ENCODE data around the gene USP34. TPM values are rescaled to one million over a fixed set of nuclear protein-coding genes. Genes with fewer than 3 reads are reported as not detected.

Gene USP34
- total RNA-seq, 5 donors from 2014 or later (not counting 1 experiment from before 2014, with no cell fraction given): 118 to 193 (median 132) TPM

- H3K9me3 Mint-ChIP-seq: no peaks in the 10 kb centered on the region
- H3K27me3 Mint-ChIP-seq: no peaks in the 10 kb centered on the region
Observed at GRCh38 chr2:61229936-61230335, 241.0 kb downstream of the USP34 start.

DNA sequence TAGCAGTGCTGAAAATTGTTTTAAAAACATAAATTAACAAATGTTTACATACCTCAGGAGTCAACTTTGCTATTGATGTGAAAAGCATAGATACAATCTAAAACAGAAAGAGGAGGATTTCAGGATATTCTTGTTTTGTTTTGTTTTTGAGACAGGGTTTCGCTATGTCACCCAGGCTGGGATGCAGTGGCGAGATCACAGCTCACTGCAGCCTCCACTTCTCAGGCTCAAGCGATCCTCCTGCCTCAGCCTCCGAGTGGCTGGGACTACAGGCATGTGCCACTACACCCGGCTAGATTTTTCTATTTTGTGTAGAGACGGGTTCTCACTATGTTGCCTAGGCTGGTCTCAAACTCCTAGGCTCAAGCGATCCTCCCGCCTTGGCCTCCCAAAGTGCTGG lies 248.3 kb downstream of the USP34 start:
- ATAC-seq (replicated peaks in 1 of 4): no peak
- H3K27ac Mint-ChIP-seq: no peak overlapping the region
- POLR2A ChIA-PET: no interaction called here

More at GRCh38 chr2:61229936-61230335, 241.0 kb downstream of the USP34 start:
- no peak overlapping the region for H3K27ac Mint-ChIP-seq
- H3K9me3 ChIP-seq: no peaks in the 10 kb centered on the region
- no peaks in the 10 kb centered on the region for H3K27me3 ChIP-seq (replicated peaks in 1 of 2; ENCODE audit: control insufficient read depth in 2 of 2, extremely low read depth in 1 of 2, insufficient read depth in 2 of 2, low read length in 1 of 2)
- peaks cover 54% of the 10 kb centered on the region for H3K36me3 Mint-ChIP-seq
- DNase-seq (no peak), ATAC-seq (replicated peaks in 1 of 4) (no peak)
- H3K4me1 Mint-ChIP-seq: no peaks in the 10 kb centered on the region
- no peak overlapping the region for H3K27ac ChIP-seq (ENCODE audit: low read length)
- H3K4me3 Mint-ChIP-seq: no peak overlapping the region
- H3K4me3 ChIP-seq (ENCODE audit: control insufficient read depth in 1 of 2, extremely low read depth in 1 of 2, low read length in 1 of 2): no peak overlapping the region
- ChIA-PET POLR2A (no interaction called here), CTCF (no interaction called here)
- H3K4me1 ChIP-seq (ENCODE audit: control insufficient read depth in 1 of 2, extremely low read depth in 1 of 2, insufficient read depth in 2 of 2, low read length in 2 of 2): no peaks in the 10 kb centered on the region
- peaks cover 26 to 64% of the 10 kb centered on the region in 2 donors for H3K36me3 ChIP-seq (ENCODE audit: control insufficient read depth in 2 of 2, extremely low read depth in 1 of 2, insufficient read depth in 1 of 2, low read length in 1 of 2)
- WGBS (ENCODE audit: insufficient coverage): no CpG with 5 or more reads among the region's 2 CpGs

GRCh38 chr2:61221819-61222218 lies 249.1 kb downstream of the USP34 start:
- no peaks in the 10 kb centered on the region for H3K9me3 Mint-ChIP-seq
- DNase-seq (no peak), ATAC-seq (replicated peaks in 1 of 4) (no peak)
- ChIA-PET POLR2A (interaction anchor here in 1 of 2 donors (0.5 kb wide), 1 partner anchor 407 kb away, joined by 5 read pairs; no protein-coding TSS in a partner anchor), CTCF (interaction anchor here in 1 of 2 donors (0.5 kb wide), 1 partner anchor 180 kb away, joined by 3 read pairs; no protein-coding TSS in a partner anchor)
- no peak overlapping the region for H3K27ac Mint-ChIP-seq
- H3K4me3 Mint-ChIP-seq: no peak overlapping the region
- no peaks in the 10 kb centered on the region for H3K9me3 ChIP-seq
- peaks cover 0 to 66% of the 10 kb centered on the region in 2 donors for H3K36me3 ChIP-seq (ENCODE audit: control insufficient read depth in 2 of 2, extremely low read depth in 1 of 2, insufficient read depth in 1 of 2, low read length in 1 of 2)
- no peak overlapping the region for H3K4me3 ChIP-seq (ENCODE audit: control insufficient read depth in 1 of 2, extremely low read depth in 1 of 2, low read length in 1 of 2)
- no peaks in the 10 kb centered on the region for H3K27me3 ChIP-seq (replicated peaks in 1 of 2; ENCODE audit: control insufficient read depth in 2 of 2, extremely low read depth in 1 of 2, insufficient read depth in 2 of 2, low read length in 1 of 2)
- peaks cover 45% of the 10 kb centered on the region for H3K36me3 Mint-ChIP-seq
- no peaks in the 10 kb centered on the region for H3K4me1 Mint-ChIP-seq
- H3K27me3 Mint-ChIP-seq: no peaks in the 10 kb centered on the region
- H3K4me1 ChIP-seq (ENCODE audit: control insufficient read depth in 1 of 2, extremely low read depth in 1 of 2, insufficient read depth in 2 of 2, low read length in 2 of 2): no peaks in the 10 kb centered on the region
- no peak overlapping the region for H3K27ac ChIP-seq (ENCODE audit: low read length)
- WGBS (ENCODE audit: insufficient coverage): no CpG with 5 or more reads among the region's 5 CpGs

More for the DNA sequence above, 248.3 kb downstream of the USP34 start:
- H3K9me3 Mint-ChIP-seq: no peaks in the 10 kb centered on the region
- peaks cover 5 to 72% of the 10 kb centered on the region in 2 donors for H3K36me3 ChIP-seq (ENCODE audit: control insufficient read depth in 2 of 2, extremely low read depth in 1 of 2, insufficient read depth in 1 of 2, low read length in 1 of 2)
- no peak overlapping the region for H3K27ac ChIP-seq (ENCODE audit: low read length)
- H3K4me3 Mint-ChIP-seq: no peak overlapping the region
- H3K27me3 ChIP-seq (replicated peaks in 1 of 2; ENCODE audit: control insufficient read depth in 2 of 2, extremely low read depth in 1 of 2, insufficient read depth in 2 of 2, low read length in 1 of 2): no peaks in the 10 kb centered on the region
- H3K9me3 ChIP-seq: no peaks in the 10 kb centered on the region
- H3K4me3 ChIP-seq (ENCODE audit: control insufficient read depth in 1 of 2, extremely low read depth in 1 of 2, low read length in 1 of 2): no peak overlapping the region
- H3K27me3 Mint-ChIP-seq: no peaks in the 10 kb centered on the region
- 98% methylated on average over 8 of the region's 8 CpGs for WGBS (ENCODE audit: insufficient coverage)
- H3K4me1 Mint-ChIP-seq: no peaks in the 10 kb centered on the region
- no peaks in the 10 kb centered on the region for H3K4me1 ChIP-seq (ENCODE audit: control insufficient read depth in 1 of 2, extremely low read depth in 1 of 2, insufficient read depth in 2 of 2, low read length in 2 of 2)
- CTCF ChIA-PET: interaction anchor here in 1 of 2 donors (0.5 kb wide), 1 partner anchor 179 kb away, joined by 3 read pairs; no protein-coding TSS in a partner anchor
- DNase-seq: no peak
- peaks cover 48% of the 10 kb centered on the region for H3K36me3 Mint-ChIP-seq

DNA sequence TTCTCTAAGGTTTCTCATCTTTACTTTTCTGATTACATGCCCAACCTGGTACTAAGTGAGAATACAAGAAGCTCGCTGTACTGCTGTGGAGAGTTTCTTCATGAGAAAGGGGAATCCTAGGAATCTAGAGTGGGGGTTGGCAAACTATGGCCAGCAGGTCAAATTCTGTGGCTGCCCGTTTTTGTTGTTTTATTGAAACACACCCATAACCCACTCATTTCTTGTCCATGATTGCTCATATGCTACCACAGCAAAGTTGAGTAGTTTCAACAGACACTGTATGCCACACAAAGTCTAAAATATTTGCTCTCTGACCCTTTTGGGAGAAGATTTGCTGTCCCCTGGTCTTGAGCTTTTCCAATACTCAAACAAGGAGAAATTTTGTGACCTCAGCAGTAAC lies 250.1 kb downstream of the USP34 start:
- Histone ChIP-seq H3K36me3 (ENCODE audit: control insufficient read depth in 2 of 2, extremely low read depth in 1 of 2, insufficient read depth in 1 of 2, low read length in 1 of 2) (peaks cover 0 to 57% of the 10 kb centered on the region in 2 donors), H3K4me3 (ENCODE audit: control insufficient read depth in 1 of 2, extremely low read depth in 1 of 2, low read length in 1 of 2) (no peak overlapping the region), H3K4me1 (ENCODE audit: control insufficient read depth in 1 of 2, extremely low read depth in 1 of 2, insufficient read depth in 2 of 2, low read length in 2 of 2) (no peaks in the 10 kb centered on the region), H3K9me3 (no peaks in the 10 kb centered on the region), H3K27me3 (replicated peaks in 1 of 2; ENCODE audit: control insufficient read depth in 2 of 2, extremely low read depth in 1 of 2, insufficient read depth in 2 of 2, low read length in 1 of 2) (no peaks in the 10 kb centered on the region), H3K27ac (ENCODE audit: low read length) (no peak overlapping the region)
- no peaks in the 10 kb centered on the region for H3K27me3 Mint-ChIP-seq
- H3K4me1 Mint-ChIP-seq: no peaks in the 10 kb centered on the region
- CTCF ChIA-PET: no interaction called here
- H3K36me3 Mint-ChIP-seq: peaks cover 41% of the 10 kb centered on the region
- no peak overlapping the region for H3K4me3 Mint-ChIP-seq
- POLR2A ChIA-PET: interaction anchor here (0.5 to 0.9 kb wide), 4 partner anchors 19 to 269 kb away, joined by 3 to 7 read pairs (median 3); no protein-coding TSS in a partner anchor
- H3K27ac Mint-ChIP-seq: peak overlapping the region in 1 of 2 donors; percentile 2
- no peaks in the 10 kb centered on the region for H3K9me3 Mint-ChIP-seq
- DNase-seq: no peak
- no peak for ATAC-seq (replicated peaks in 1 of 4)
- WGBS (ENCODE audit: insufficient coverage): 100% methylated on average over 1 of the region's 2 CpGs

GRCh38 chr2:61218817-61219170 lies 252.1 kb downstream of the USP34 start:
- DNase-seq (no peak), ATAC-seq (replicated peaks in 1 of 4) (no peak)
- ChIA-PET POLR2A (no interaction called here), CTCF (interaction anchor here in 1 of 2 donors (0.6 kb wide), 1 partner anchor 10 kb away, joined by 3 read pairs; no protein-coding TSS in a partner anchor)
- Histone ChIP-seq H3K27me3 (replicated peaks in 1 of 2; ENCODE audit: control insufficient read depth in 2 of 2, extremely low read depth in 1 of 2, insufficient read depth in 2 of 2, low read length in 1 of 2) (no peaks in the 10 kb centered on the region), H3K36me3 (ENCODE audit: control insufficient read depth in 2 of 2, extremely low read depth in 1 of 2, insufficient read depth in 1 of 2, low read length in 1 of 2) (peaks cover 0 to 62% of the 10 kb centered on the region in 2 donors), H3K4me1 (ENCODE audit: control insufficient read depth in 1 of 2, extremely low read depth in 1 of 2, insufficient read depth in 2 of 2, low read length in 2 of 2) (no peaks in the 10 kb centered on the region), H3K9me3 (no peaks in the 10 kb centered on the region), H3K4me3 (ENCODE audit: control insufficient read depth in 1 of 2, extremely low read depth in 1 of 2, low read length in 1 of 2) (no peak overlapping the region), H3K27ac (ENCODE audit: low read length) (no peak overlapping the region)
- Mint-ChIP-seq H3K27ac (no peak overlapping the region), H3K36me3 (peaks cover 44% of the 10 kb centered on the region), H3K27me3 (no peaks in the 10 kb centered on the region), H3K9me3 (no peaks in the 10 kb centered on the region), H3K4me1 (no peaks in the 10 kb centered on the region), H3K4me3 (no peak overlapping the region)
- no CpG with 5 or more reads among the region's 2 CpGs for WGBS (ENCODE audit: insufficient coverage)

GRCh38 chr2:61218076-61218816 lies 252.6 kb downstream of the USP34 start:
- no peaks in the 10 kb centered on the region for H3K9me3 Mint-ChIP-seq
- H3K4me1 Mint-ChIP-seq: no peaks in the 10 kb centered on the region
- ChIA-PET POLR2A (no interaction called here), CTCF (interaction anchor here in 1 of 2 donors (0.6 kb wide), 2 partner anchors 9 to 21 kb away, joined by 3 read pairs; no protein-coding TSS in a partner anchor)
- WGBS (ENCODE audit: insufficient coverage): 100% methylated on average over 1 of the region's 4 CpGs
- peaks cover 46% of the 10 kb centered on the region for H3K36me3 Mint-ChIP-seq
- no peaks in the 10 kb centered on the region for H3K9me3 ChIP-seq
- no peak overlapping the region for H3K27ac Mint-ChIP-seq
- DNase-seq (no peak), ATAC-seq (replicated peaks in 1 of 4) (no peak)
- H3K4me3 ChIP-seq (ENCODE audit: control insufficient read depth in 1 of 2, extremely low read depth in 1 of 2, low read length in 1 of 2): no peak overlapping the region
- H3K27ac ChIP-seq (ENCODE audit: low read length): no peak overlapping the region
- no peaks in the 10 kb centered on the region for H3K27me3 Mint-ChIP-seq
- no peak overlapping the region for H3K4me3 Mint-ChIP-seq
- H3K27me3 ChIP-seq (replicated peaks in 1 of 2; ENCODE audit: control insufficient read depth in 2 of 2, extremely low read depth in 1 of 2, insufficient read depth in 2 of 2, low read length in 1 of 2): no peaks in the 10 kb centered on the region
- no peaks in the 10 kb centered on the region for H3K4me1 ChIP-seq (ENCODE audit: control insufficient read depth in 1 of 2, extremely low read depth in 1 of 2, insufficient read depth in 2 of 2, low read length in 2 of 2)
- H3K36me3 ChIP-seq (ENCODE audit: control insufficient read depth in 2 of 2, extremely low read depth in 1 of 2, insufficient read depth in 1 of 2, low read length in 1 of 2): peaks cover 0 to 60% of the 10 kb centered on the region in 2 donors

Data from T-cell (primary cell).